DMS 273 (cell line): Measurements from ENCODE around the gene COL6A2.
A peak's percentile ranks its signal among the peaks of the same experiment; 100 is the strongest.
"Not testable (repeated sequence)": the region's sequence is repeated elsewhere in the genome, so short reads cannot be mapped to it uniquely, and the experiment has no call there.

Experiments
- DNase-seq: peaks from one replicate; lab custom pipeline; 2025; ENCODE audit not compliant: unreplicated experiment; lab: John Stamatoyannopoulos, UW

The COL6A2 gene

GRCh38 chr21:46078978-46079351 is 18.9 kb upstream of the COL6A2 start:
- DNase-seq, result no peak

GRCh38 chr21:46079352-46080170 is 18.4 kb upstream of the COL6A2 start:
- no peak for DNase-seq

- no peak for DNase-seq
Observed at GRCh38 chr21:46080171-46081021, 17.5 kb upstream of the COL6A2 start.

GRCh38 chr21:46081022-46081861 is 16.7 kb upstream of the COL6A2 start:
- peak; percentile 34 for DNase-seq

- no peak for DNase-seq
Observed at GRCh38 chr21:46081862-46082712, 15.8 kb upstream of the COL6A2 start.

- no peak for DNase-seq
Observed at GRCh38 chr21:46082713-46082962, 15.3 kb upstream of the COL6A2 start.

- DNase-seq, result no peak
Observed at GRCh38 chr21:46082963-46083790, 14.7 kb upstream of the COL6A2 start.

GRCh38 chr21:46083791-46084561 is 13.9 kb upstream of the COL6A2 start:
- no peak for DNase-seq

GRCh38 chr21:46084709-46085108 is 13.2 kb upstream of the COL6A2 start:
- DNase-seq, result no peak

- DNase-seq, result not testable (repeated sequence)
Observed at GRCh38 chr21:46085259-46085658, 12.7 kb upstream of the COL6A2 start.

GRCh38 chr21:46087641-46088040 is 10.3 kb upstream of the COL6A2 start:
- no peak for DNase-seq

- DNase-seq, result no peak
Observed at GRCh38 chr21:46088189-46088588, 9.7 kb upstream of the COL6A2 start.

- no peak for DNase-seq
Observed at GRCh38 chr21:46089285-46089684, 8.6 kb upstream of the COL6A2 start.

GRCh38 chr21:46091118-46091517 is 6.8 kb upstream of the COL6A2 start:
- no peak for DNase-seq

GRCh38 chr21:46091631-46092025 is 6.3 kb upstream of the COL6A2 start:
- no peak for DNase-seq

- no peak for DNase-seq
Observed at GRCh38 chr21:46092026-46092764, 5.7 kb upstream of the COL6A2 start.

GRCh38 chr21:46092811-46093667 is 4.9 kb upstream of the COL6A2 start:
- DNase-seq, result no peak
